ENCODE data around the gene CNIH3.

DNA sequence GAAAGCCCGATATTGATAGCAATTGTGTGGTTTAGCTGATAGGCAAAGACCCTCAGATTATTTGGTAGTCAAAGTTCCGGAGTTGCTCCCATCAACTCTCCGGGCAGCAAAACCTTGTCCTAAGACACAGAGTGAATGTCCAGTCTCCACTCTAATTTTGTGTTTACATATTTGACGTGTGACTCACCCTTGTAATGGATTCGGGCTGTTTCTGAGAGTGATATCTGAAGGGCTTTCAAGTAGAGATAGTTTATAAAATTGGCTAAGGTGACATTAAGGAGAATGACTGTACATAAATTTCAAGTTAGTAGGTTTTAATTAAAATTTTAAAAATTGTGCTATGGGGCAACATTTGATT lies 154.2 kb downstream of the CNIH3 start:
- no peak for TF ChIP-seq POLR2A (IDR thresholded peaks at IDR 0.05)
- TF ChIP-seq, protein P1, sequence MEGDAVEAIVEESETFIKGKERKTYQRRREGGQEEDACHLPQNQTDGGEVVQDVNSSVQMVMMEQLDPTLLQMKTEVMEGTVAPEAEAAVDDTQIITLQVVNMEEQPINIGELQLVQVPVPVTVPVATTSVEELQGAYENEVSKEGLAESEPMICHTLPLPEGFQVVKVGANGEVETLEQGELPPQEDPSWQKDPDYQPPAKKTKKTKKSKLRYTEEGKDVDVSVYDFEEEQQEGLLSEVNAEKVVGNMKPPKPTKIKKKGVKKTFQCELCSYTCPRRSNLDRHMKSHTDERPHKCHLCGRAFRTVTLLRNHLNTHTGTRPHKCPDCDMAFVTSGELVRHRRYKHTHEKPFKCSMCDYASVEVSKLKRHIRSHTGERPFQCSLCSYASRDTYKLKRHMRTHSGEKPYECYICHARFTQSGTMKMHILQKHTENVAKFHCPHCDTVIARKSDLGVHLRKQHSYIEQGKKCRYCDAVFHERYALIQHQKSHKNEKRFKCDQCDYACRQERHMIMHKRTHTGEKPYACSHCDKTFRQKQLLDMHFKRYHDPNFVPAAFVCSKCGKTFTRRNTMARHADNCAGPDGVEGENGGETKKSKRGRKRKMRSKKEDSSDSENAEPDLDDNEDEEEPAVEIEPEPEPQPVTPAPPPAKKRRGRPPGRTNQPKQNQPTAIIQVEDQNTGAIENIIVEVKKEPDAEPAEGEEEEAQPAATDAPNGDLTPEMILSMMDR (IDR thresholded peaks at IDR 0.05): no peak
